CD8-positive, alpha-beta memory T cell (primary cell): ENCODE data around the gene ATP11A. TPM values are rescaled to one million over a fixed set of nuclear protein-coding genes. Genes with fewer than 3 reads are reported as not detected.

Source experiments
- CTCF ChIA-PET: fragments of 350-600 bp; sonication (Branson Sonifier 250); formaldehyde crosslinking; loops from one replicate; lab custom pipeline; 2021; ENCODE audit warnings: antibody characterized with exemption; lab: Charles Lee
- POLR2A ChIA-PET: fragments of 350-600 bp; sonication (Branson Sonifier 250); formaldehyde crosslinking; loops from one replicate; lab custom pipeline; 2021; ENCODE audit warnings: antibody characterized with exemption; lab: Charles Lee
- DNase-seq, 5 donors: peaks; one replicate each; pipeline versions ENCODE4 v3.0.0 to v3.0.0-alpha.2; 2020 to 2022; ENCODE audit warnings: mixed read lengths in 1 of 5
- H3K27ac ChIP-seq: one replicate; pipeline ENCODE4 v1.7.0; 2013; ENCODE audit warnings: low read depth, mild to moderate bottlenecking, low read length, moderate library complexity
- H3K27me3 ChIP-seq: 2 replicates; pipeline ENCODE4 v1.7.0; 2013; ENCODE audit warnings: low read length, mild to moderate bottlenecking; ENCODE audit not compliant: insufficient read depth, poor library complexity, severe bottlenecking
- H3K36me3 ChIP-seq: 2 replicates; pipeline ENCODE4 v1.7.0; 2013; ENCODE audit warnings: mild to moderate bottlenecking, low read length, moderate library complexity; ENCODE audit not compliant: insufficient read depth
- H3K4me1 ChIP-seq: 2 replicates; pipeline ENCODE4 v1.7.0; 2013; ENCODE audit warnings: mild to moderate bottlenecking, low read length, moderate library complexity; ENCODE audit not compliant: insufficient read depth
- H3K4me3 ChIP-seq: 2 replicates; pipeline ENCODE4 v1.7.0; 2013; ENCODE audit warnings: mild to moderate bottlenecking, low read length
- H3K9me3 ChIP-seq: 2 replicates; pipeline ENCODE4 v1.7.0; 2013; ENCODE audit warnings: mild to moderate bottlenecking, low read length
- H3K27ac Mint-ChIP-seq, 8 donors: one replicate each; pipeline ENCODE4 v1.8.0; 2020 to 2021; ENCODE audit warnings: mixed read lengths in 8 of 8, mild to moderate bottlenecking in 6 of 8, inconsistent platforms in 3 of 8, moderate library complexity in 3 of 8
- H3K27me3 Mint-ChIP-seq, 2 donors: one replicate each; pipeline ENCODE4 v1.8.0; 2020 to 2021; ENCODE audit warnings: mixed read lengths in 2 of 2, mild to moderate bottlenecking in 1 of 2, moderate library complexity in 1 of 2
- H3K36me3 Mint-ChIP-seq, 3 donors: one replicate each; pipeline ENCODE4 v1.8.0; 2020 to 2021; ENCODE audit warnings: mixed read lengths in 3 of 3, inconsistent platforms in 1 of 3, mild to moderate bottlenecking in 1 of 3
- H3K4me1 Mint-ChIP-seq, 3 donors: one replicate each; pipeline ENCODE4 v1.8.0; 2020 to 2021; ENCODE audit warnings: mixed read lengths in 3 of 3, inconsistent platforms in 1 of 3, mild to moderate bottlenecking in 1 of 3
- H3K4me3 Mint-ChIP-seq, 7 donors: one replicate each; pipeline ENCODE4 v1.8.0; 2020 to 2021; ENCODE audit warnings: mixed read lengths in 7 of 7, mild to moderate bottlenecking in 6 of 7, moderate library complexity in 4 of 7, inconsistent platforms in 2 of 7
- H3K9me3 Mint-ChIP-seq, 5 donors: one replicate each; pipeline ENCODE4 v1.8.0; 2020 to 2022; ENCODE audit warnings: mixed read lengths in 5 of 5, mild to moderate bottlenecking in 3 of 5, moderate library complexity in 2 of 5, inconsistent platforms in 1 of 5
- polyA plus RNA-seq: library from polyadenylated mRNA; unstranded; fragments of 300-500 nt; fragmentation: Illumina TruSeq; gene quantifications from one replicate; pipeline ENCODE4 v1.2.3, GENCODE V29; 2021
- total RNA-seq, 2 experiments: library from RNA; stranded (reverse); gene quantifications; one replicate each; pipeline ENCODE4 v1.2.3, GENCODE V29; 2021

ATP11A gene
- total and polyA plus RNA-seq, 3 experiments from 2014 or later: 4.5 to 34.6 (median 34.0) TPM

GRCh38 chr13:112775791-112776279, 86.0 kb downstream of the ATP11A start:
- no peaks in the 10 kb centered on the region for H3K4me1 ChIP-seq
- DNase-seq: peak in 1 of 5 donors; percentile 42
- H3K27me3 Mint-ChIP-seq: no peaks in the 10 kb centered on the region
- H3K36me3 ChIP-seq: no peaks in the 10 kb centered on the region
- no peak overlapping the region for H3K4me3 ChIP-seq
- no peaks in the 10 kb centered on the region for H3K9me3 Mint-ChIP-seq
- no peaks in the 10 kb centered on the region for H3K27me3 ChIP-seq
- no peak overlapping the region for H3K27ac ChIP-seq
- POLR2A ChIA-PET: no interaction called here
- peaks cover 0 to 3% (median 2%) of the 10 kb centered on the region in 3 donors for H3K36me3 Mint-ChIP-seq
- H3K27ac Mint-ChIP-seq: no peak overlapping the region
- no peak overlapping the region for H3K4me3 Mint-ChIP-seq
- peaks cover 6 to 9% (median 8%) of the 10 kb centered on the region in 3 donors for H3K4me1 Mint-ChIP-seq
- no peaks in the 10 kb centered on the region for H3K9me3 ChIP-seq
- CTCF ChIA-PET: no interaction called here

- H3K4me3 Mint-ChIP-seq: no peak overlapping the region
- no peaks in the 10 kb centered on the region for H3K9me3 Mint-ChIP-seq
- Histone ChIP-seq H3K9me3 (no peaks in the 10 kb centered on the region), H3K4me1 (no peaks in the 10 kb centered on the region), H3K36me3 (no peaks in the 10 kb centered on the region), H3K27me3 (no peaks in the 10 kb centered on the region), H3K4me3 (no peak overlapping the region), H3K27ac (no peak overlapping the region)
- peaks cover 0 to 3% (median 2%) of the 10 kb centered on the region in 3 donors for H3K36me3 Mint-ChIP-seq
- peak overlapping the region in 2 of 8 donors; percentile 33 to 50 for H3K27ac Mint-ChIP-seq
- peaks cover 7 to 9% (median 8%) of the 10 kb centered on the region in 3 donors for H3K4me1 Mint-ChIP-seq
- no peaks in the 10 kb centered on the region for H3K27me3 Mint-ChIP-seq
- ChIA-PET POLR2A (no interaction called here), CTCF (no interaction called here)
- DNase-seq: peak in 1 of 5 donors; percentile 9
Measured at GRCh38 chr13:112776354-112776753, 86.5 kb downstream of the ATP11A start.

GRCh38 chr13:112776971-112777370, 87.1 kb downstream of the ATP11A start:
- CTCF ChIA-PET: no interaction called here
- Mint-ChIP-seq H3K4me1 (peaks cover 9 to 12% (median 11%) of the 10 kb centered on the region in 3 donors), H3K27ac (no peak overlapping the region), H3K27me3 (no peaks in the 10 kb centered on the region), H3K4me3 (no peak overlapping the region), H3K36me3 (peaks cover 0 to 4% (median 3%) of the 10 kb centered on the region in 3 donors), H3K9me3 (no peaks in the 10 kb centered on the region)
- H3K4me3 ChIP-seq: no peak overlapping the region
- no peak for DNase-seq
- no peaks in the 10 kb centered on the region for H3K27me3 ChIP-seq
- no peaks in the 10 kb centered on the region for H3K36me3 ChIP-seq
- no peaks in the 10 kb centered on the region for H3K9me3 ChIP-seq
- H3K27ac ChIP-seq: no peak overlapping the region
- POLR2A ChIA-PET: no interaction called here
- no peaks in the 10 kb centered on the region for H3K4me1 ChIP-seq

DNA sequence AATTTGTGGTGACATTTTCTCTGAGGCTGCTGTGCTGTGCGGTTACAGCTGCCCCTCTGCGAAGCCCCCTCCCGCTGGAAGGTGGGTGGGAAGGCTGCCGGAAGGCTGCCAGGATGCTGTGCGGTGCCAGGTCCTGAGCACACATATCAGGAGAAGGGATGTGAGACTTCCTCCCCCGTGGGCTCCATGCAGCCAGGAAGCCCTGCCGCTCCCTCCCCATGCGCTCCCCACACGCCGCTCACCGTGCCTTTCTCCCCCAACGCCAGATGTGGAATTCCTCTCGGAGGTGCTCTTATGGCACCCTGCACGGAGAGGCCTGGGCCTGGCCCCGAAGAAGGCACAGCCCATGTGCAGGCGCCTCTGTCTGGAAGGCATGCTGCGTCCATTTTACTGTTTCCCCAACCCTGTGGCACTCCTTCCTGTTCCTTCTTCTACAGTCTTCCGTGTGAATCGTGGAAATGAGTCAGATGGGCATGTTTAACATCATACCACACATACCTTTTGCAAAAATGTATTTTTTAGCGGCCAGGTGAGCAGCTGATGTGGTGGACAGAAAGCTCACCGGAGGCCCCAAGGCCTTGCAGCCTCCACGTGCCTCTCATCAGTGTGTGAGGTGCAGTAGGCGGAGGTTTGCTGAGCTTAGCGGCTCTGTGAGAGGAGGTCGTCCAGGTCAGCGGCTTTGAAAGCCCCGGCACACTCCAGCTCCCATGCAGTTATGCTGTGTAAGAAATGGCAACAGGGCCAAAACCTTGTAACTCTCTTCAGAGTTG, 88.0 kb downstream of the ATP11A start:
- H3K27ac ChIP-seq: no peak overlapping the region
- Mint-ChIP-seq H3K4me1 (peaks cover 11 to 14% (median 14%) of the 10 kb centered on the region in 3 donors), H3K27me3 (no peaks in the 10 kb centered on the region), H3K4me3 (no peak overlapping the region), H3K27ac (peak overlapping the region in 1 of 8 donors; percentile 6), H3K36me3 (peaks cover 0 to 4% (median under 1%) of the 10 kb centered on the region in 3 donors), H3K9me3 (no peaks in the 10 kb centered on the region)
- no peaks in the 10 kb centered on the region for H3K9me3 ChIP-seq
- no peaks in the 10 kb centered on the region for H3K36me3 ChIP-seq
- ChIA-PET CTCF (no interaction called here), POLR2A (no interaction called here)
- no peak overlapping the region for H3K4me3 ChIP-seq
- no peaks in the 10 kb centered on the region for H3K4me1 ChIP-seq
- no peak for DNase-seq
- no peaks in the 10 kb centered on the region for H3K27me3 ChIP-seq

GRCh38 chr13:112779856-112780604, 90.2 kb downstream of the ATP11A start:
- peaks cover 11 to 19% (median 18%) of the 10 kb centered on the region in 3 donors for H3K4me1 Mint-ChIP-seq
- no peak overlapping the region for H3K4me3 Mint-ChIP-seq
- Histone ChIP-seq H3K36me3 (no peaks in the 10 kb centered on the region), H3K4me1 (no peaks in the 10 kb centered on the region), H3K27ac (no peak overlapping the region), H3K27me3 (no peaks in the 10 kb centered on the region), H3K9me3 (no peaks in the 10 kb centered on the region), H3K4me3 (no peak overlapping the region)
- no peak for DNase-seq
- CTCF ChIA-PET: no interaction called here
- peaks cover 2 to 9% (median 5%) of the 10 kb centered on the region in 3 donors for H3K36me3 Mint-ChIP-seq
- POLR2A ChIA-PET: no interaction called here
- no peak overlapping the region for H3K27ac Mint-ChIP-seq
- no peaks in the 10 kb centered on the region for H3K27me3 Mint-ChIP-seq
- H3K9me3 Mint-ChIP-seq: no peaks in the 10 kb centered on the region

GRCh38 chr13:112781287-112781686, 91.4 kb downstream of the ATP11A start:
- H3K36me3 ChIP-seq: no peaks in the 10 kb centered on the region
- Mint-ChIP-seq H3K27ac (no peak overlapping the region), H3K4me1 (peaks cover 10 to 19% (median 18%) of the 10 kb centered on the region in 3 donors), H3K27me3 (no peaks in the 10 kb centered on the region), H3K9me3 (no peaks in the 10 kb centered on the region), H3K4me3 (no peak overlapping the region), H3K36me3 (peaks cover 2 to 16% (median 9%) of the 10 kb centered on the region in 3 donors)
- no peaks in the 10 kb centered on the region for H3K27me3 ChIP-seq
- ChIA-PET CTCF (no interaction called here), POLR2A (no interaction called here)
- H3K9me3 ChIP-seq: no peaks in the 10 kb centered on the region
- no peaks in the 10 kb centered on the region for H3K4me1 ChIP-seq
- no peak overlapping the region for H3K4me3 ChIP-seq
- DNase-seq: no peak
- H3K27ac ChIP-seq: no peak overlapping the region

GRCh38 chr13:112781881-112782361, 92.1 kb downstream of the ATP11A start:
- Mint-ChIP-seq H3K4me3 (no peak overlapping the region), H3K27ac (peak overlapping the region in 1 of 8 donors; percentile 21), H3K4me1 (peaks cover 9 to 19% (median 18%) of the 10 kb centered on the region in 3 donors), H3K9me3 (no peaks in the 10 kb centered on the region), H3K36me3 (peaks cover 5 to 20% (median 12%) of the 10 kb centered on the region in 3 donors), H3K27me3 (no peaks in the 10 kb centered on the region)
- Histone ChIP-seq H3K27me3 (no peaks in the 10 kb centered on the region), H3K27ac (no peak overlapping the region), H3K4me1 (no peaks in the 10 kb centered on the region), H3K4me3 (no peak overlapping the region), H3K9me3 (no peaks in the 10 kb centered on the region), H3K36me3 (no peaks in the 10 kb centered on the region)
- ChIA-PET CTCF (no interaction called here), POLR2A (no interaction called here)
- no peak for DNase-seq
